Endothelial cell of umbilical vein (primary cell): Measurements from ENCODE around the gene DPYD. TPM values are rescaled to one million over a fixed set of nuclear protein-coding genes. Genes with fewer than 3 reads are reported as not detected.

Source experiments
- BruUV-seq: library from RNA; stranded (reverse); fragments of 400-500 nt; replicated peaks from 2 replicates; lab custom pipeline; 2021; lab: Mats Ljungman, UMichigan
- CTCF ChIA-PET: fragments of 300-600, 350-600 bp; sonication (Branson Sonifier 250); formaldehyde crosslinking; loops from one replicate; lab custom pipeline; 2021; ENCODE audit warnings: antibody characterized with exemption, inconsistent platforms; lab: Charles Lee
- POLR2A ChIA-PET: fragments of 300-600, 350-600 bp; sonication (Branson Sonifier 250); formaldehyde crosslinking; loops from one replicate; lab custom pipeline; 2021; ENCODE audit warnings: antibody characterized with exemption, inconsistent platforms; lab: Charles Lee
- DNase-seq: peaks from one replicate; pipeline ENCODE4 v3.0.0-alpha.2; 2011; ENCODE audit warnings: low read depth, low spot score
- FAIRE-seq: peaks from 2 replicates; lab custom pipeline; 2011; peaks lifted over from hg19 to GRCh38; lab: Jason Lieb, UNC
- H2AFZ ChIP-seq: 2 replicates; pipeline ENCODE4 v1.6.0; 2012; ENCODE audit warnings: low read depth, low read length, control low read depth, inconsistent platforms
- H3K27ac ChIP-seq: 2 replicates; pipeline ENCODE4 v1.5.1; 2011; ENCODE audit warnings: low read depth, mild to moderate bottlenecking, control low read depth, low read length, moderate library complexity; ENCODE audit not compliant: insufficient read depth
- H3K27me3 ChIP-seq, 2 experiments: 2 replicates each; pipeline versions ENCODE4 v1.6.0 to v1.6.1; 2011; ENCODE audit warnings: low read length in 2 of 2, mixed read lengths in 1 of 2; ENCODE audit not compliant: control insufficient read depth in 2 of 2, insufficient read depth in 2 of 2
- H3K36me3 ChIP-seq, 2 experiments: 2 replicates in 1 of 2; 3 replicates in 1 of 2; pipeline ENCODE4 v1.5.1; 2011; ENCODE audit warnings: low read length in 2 of 2, mild to moderate bottlenecking in 1 of 2, moderate library complexity in 1 of 2; ENCODE audit not compliant: control insufficient read depth in 2 of 2, insufficient read depth in 2 of 2; ENCODE audit errors: extremely low read depth in 1 of 2
- H3K4me1 ChIP-seq: 3 replicates; pipeline ENCODE4 v1.5.1; 2011; ENCODE audit warnings: mild to moderate bottlenecking, low read length; ENCODE audit not compliant: control insufficient read depth, insufficient read depth; ENCODE audit errors: extremely low read depth
- H3K4me2 ChIP-seq: 2 replicates; pipeline ENCODE4 v1.6.1; 2011; ENCODE audit warnings: low read length, control low read depth, mixed read lengths; ENCODE audit not compliant: insufficient read depth
- H3K4me3 ChIP-seq, 3 experiments: fragments of 200-600 bp in 1 of 3; sonication (generic), shearing (Covaris generic) in 1 of 3; replicated peaks in 1 of 3; 2 replicates each; pipeline ENCODE4 v1.5.1; 2011 to 2016; ENCODE audit warnings: control low read depth in 3 of 3, low read length in 3 of 3, mild to moderate bottlenecking in 2 of 3, inconsistent platforms in 1 of 3, low read depth in 1 of 3, moderate library complexity in 1 of 3; ENCODE audit not compliant: insufficient read depth in 1 of 3
- H3K79me2 ChIP-seq: 2 replicates; pipeline ENCODE4 v1.6.0; 2012; ENCODE audit warnings: low read length, inconsistent platforms; ENCODE audit not compliant: control insufficient read depth, insufficient read depth
- H3K9ac ChIP-seq: replicated peaks from 2 replicates; pipeline ENCODE3; 2011; ENCODE audit warnings: low read length, control low read depth; ENCODE audit not compliant: insufficient read depth; ENCODE audit errors: extremely low read depth
- H3K9me1 ChIP-seq: replicated peaks from 3 replicates; pipeline ENCODE4 v1.6.0; 2011; ENCODE audit warnings: mild to moderate bottlenecking, low read length; ENCODE audit not compliant: control insufficient read depth, insufficient read depth; ENCODE audit errors: extremely low read depth
- H3K9me3 ChIP-seq: replicated peaks from 2 replicates; pipeline ENCODE4 v1.5.1; 2012; ENCODE audit warnings: low read length, inconsistent platforms; ENCODE audit not compliant: control insufficient read depth, insufficient read depth
- H4K20me1 ChIP-seq: replicated peaks from 2 replicates; pipeline ENCODE3; 2011; ENCODE audit warnings: mild to moderate bottlenecking, low read length; ENCODE audit not compliant: control insufficient read depth, insufficient read depth; ENCODE audit errors: extremely low read depth
- EZH2 ChIP-seq: IDR thresholded peaks from 2 replicates; pipeline ENCODE4 v1.6.1; 2012; ENCODE audit warnings: borderline replicate concordance, low read depth, mild to moderate bottlenecking, moderate library complexity, low read length, inconsistent platforms; ENCODE audit not compliant: severe bottlenecking
- FOS ChIP-seq: IDR thresholded peaks from 2 replicates; pipeline ENCODE4 v1.6.1; 2011; ENCODE audit warnings: mild to moderate bottlenecking, low read length, moderate library complexity, borderline replicate concordance; ENCODE audit not compliant: insufficient read depth
- GATA2 ChIP-seq: IDR thresholded peaks from 2 replicates; pipeline ENCODE4 v1.7.0; 2011; ENCODE audit warnings: low read depth, mild to moderate bottlenecking, moderate library complexity, mixed read lengths, low read length; ENCODE audit not compliant: insufficient read length, insufficient read depth
- JUN ChIP-seq: IDR thresholded peaks from 2 replicates; pipeline ENCODE4 v1.6.1; 2011; ENCODE audit warnings: borderline replicate concordance, low read depth; ENCODE audit not compliant: insufficient read length, insufficient read depth
- MYC ChIP-seq: IDR thresholded peaks from one replicate; pipeline ENCODE4 v1.6.1; 2011; ENCODE audit warnings: mild to moderate bottlenecking, low read depth, low read length
- POLR2A ChIP-seq: IDR thresholded peaks from 2 replicates; pipeline ENCODE4 v1.6.1; 2012; ENCODE audit warnings: low read depth, mild to moderate bottlenecking, control low read depth, low read length
- POLR2AphosphoS5 ChIP-seq: IDR thresholded peaks from 2 replicates; pipeline ENCODE4 v1.6.1; 2012; ENCODE audit warnings: low read depth, mild to moderate bottlenecking, control low read depth, low read length, moderate library complexity; ENCODE audit not compliant: insufficient read depth
- dilution Hi-C: fragments of 300-500 bp; cut with MboI; formaldehyde crosslinking; loops from one replicate; pipeline ENCODE4 v1.15.0; 2019; ENCODE audit warnings: low sequenced_read_pairs; ENCODE audit not compliant: extremely low pct_ligation_motif_present
- intact Hi-C: fragments of 100-400 bp; cut with micrococcal nuclease; formaldehyde crosslinking; loops from one replicate; pipeline ENCODE4 v1.10.0; 2022
- polyA plus RNA-seq, 4 experiments: library from polyadenylated mRNA; depleted of rRNA in 3 of 4; stranded (reverse) in 3 of 4; unstranded in 1 of 4; fragments of >200 nt; gene quantifications; 2 replicates each; pipeline versions ENCODE4 v1.2.1 to v1.2.3, GENCODE V29; 2011 to 2012; ENCODE audit warnings: missing spikeins in 1 of 4
- total RNA-seq: library from RNA; stranded (reverse); gene quantifications from 2 replicates; pipeline ENCODE4 v1.2.3, GENCODE V29; 2021
- TF ChIP-seq, protein P1 (sequence below), 2 donors: IDR thresholded peaks; 1 replicate in 1 of 2; 2 replicates in 1 of 2; pipeline ENCODE4 v1.5.1; 2011; ENCODE audit warnings: low read length in 2 of 2, mild to moderate bottlenecking in 2 of 2, moderate library complexity in 2 of 2, control low read depth in 1 of 2, inconsistent platforms in 1 of 2, low read depth in 1 of 2; ENCODE audit not compliant: insufficient read depth in 1 of 2; ENCODE audit errors: extremely low read depth in 1 of 2
- TF ChIP-seq, protein P2 (sequence below): IDR thresholded peaks from 2 replicates; pipeline ENCODE4 v1.6.1; 2011; ENCODE audit not compliant: insufficient read depth, insufficient read length

DPYD gene
- total and polyA plus RNA-seq, 2 donors (not counting 3 experiments of a cell fraction or from before 2014, with no cell fraction given), result 4.6 to 15.1 TPM

DNA sequence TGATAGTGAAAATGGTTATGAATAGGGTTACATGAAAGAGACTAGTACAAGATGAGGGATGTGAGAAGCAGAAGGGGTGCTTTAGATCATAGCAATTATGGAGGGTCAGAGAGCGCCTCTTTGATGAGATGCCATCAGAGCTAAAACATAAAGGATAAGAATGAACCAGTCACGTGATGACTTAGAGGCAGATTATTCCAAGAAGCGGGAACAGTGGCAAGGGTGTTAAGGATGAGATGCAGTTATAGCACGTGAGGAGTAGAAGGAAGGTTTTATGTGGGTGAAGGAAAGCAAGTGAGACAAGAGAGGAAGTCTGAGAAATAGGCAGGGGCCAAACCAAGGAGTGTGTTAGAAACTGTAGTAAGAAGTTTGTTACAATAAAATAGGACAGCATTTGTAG lies 360.1 kb downstream of the DPYD start:
- ChIA-PET POLR2A (no interaction called here), CTCF (interaction anchor here (1.5 kb wide), 1 partner anchor 9 kb away, joined by 4 read pairs; no protein-coding TSS in a partner anchor)
- H3K36me3 ChIP-seq, result no peaks in the 10 kb centered on the region
- intact Hi-C loops, result no loop called here
- no peak overlapping the region for H3K4me2 ChIP-seq
- H3K27ac ChIP-seq, result no peak overlapping the region
- no peak overlapping the region for H3K4me3 ChIP-seq
- H3K9me3 ChIP-seq, result no peaks in the 10 kb centered on the region
- no peak overlapping the region for H3K9ac ChIP-seq
- H4K20me1 ChIP-seq, result no peaks in the 10 kb centered on the region
- TF ChIP-seq JUN (no peak), MYC (no peak), FOS (no peak), POLR2A (no peak), EZH2 (no peak), GATA2 (no peak), POLR2AphosphoS5 (no peak)
- TF ChIP-seq, protein P1, sequence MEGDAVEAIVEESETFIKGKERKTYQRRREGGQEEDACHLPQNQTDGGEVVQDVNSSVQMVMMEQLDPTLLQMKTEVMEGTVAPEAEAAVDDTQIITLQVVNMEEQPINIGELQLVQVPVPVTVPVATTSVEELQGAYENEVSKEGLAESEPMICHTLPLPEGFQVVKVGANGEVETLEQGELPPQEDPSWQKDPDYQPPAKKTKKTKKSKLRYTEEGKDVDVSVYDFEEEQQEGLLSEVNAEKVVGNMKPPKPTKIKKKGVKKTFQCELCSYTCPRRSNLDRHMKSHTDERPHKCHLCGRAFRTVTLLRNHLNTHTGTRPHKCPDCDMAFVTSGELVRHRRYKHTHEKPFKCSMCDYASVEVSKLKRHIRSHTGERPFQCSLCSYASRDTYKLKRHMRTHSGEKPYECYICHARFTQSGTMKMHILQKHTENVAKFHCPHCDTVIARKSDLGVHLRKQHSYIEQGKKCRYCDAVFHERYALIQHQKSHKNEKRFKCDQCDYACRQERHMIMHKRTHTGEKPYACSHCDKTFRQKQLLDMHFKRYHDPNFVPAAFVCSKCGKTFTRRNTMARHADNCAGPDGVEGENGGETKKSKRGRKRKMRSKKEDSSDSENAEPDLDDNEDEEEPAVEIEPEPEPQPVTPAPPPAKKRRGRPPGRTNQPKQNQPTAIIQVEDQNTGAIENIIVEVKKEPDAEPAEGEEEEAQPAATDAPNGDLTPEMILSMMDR (IDR thresholded peaks at IDR 0.05; ENCODE audit: extremely low read depth in 1 of 2, insufficient read depth in 1 of 2, low read depth in 1 of 2, low read length in 2 of 2), result no peak
- TF ChIP-seq, protein P2, sequence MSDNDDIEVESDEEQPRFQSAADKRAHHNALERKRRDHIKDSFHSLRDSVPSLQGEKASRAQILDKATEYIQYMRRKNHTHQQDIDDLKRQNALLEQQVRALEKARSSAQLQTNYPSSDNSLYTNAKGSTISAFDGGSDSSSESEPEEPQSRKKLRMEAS, result no peak
- H2AFZ ChIP-seq, result no peak overlapping the region
- H3K4me1 ChIP-seq, result no peaks in the 10 kb centered on the region
- H3K79me2 ChIP-seq, result no peaks in the 10 kb centered on the region
- dilution Hi-C loops, result no loop called here
- DNase-seq (no peak), FAIRE-seq (no peak)
- H3K9me1 ChIP-seq, result no peaks in the 10 kb centered on the region
- BruUV-seq, result no TSS peak
- no peaks in the 10 kb centered on the region for H3K27me3 ChIP-seq
